HG03159 (cell line): ENCODE data around the gene ARAP2.
"Not testable (repeated sequence)": the region's sequence is repeated elsewhere in the genome, so short reads cannot be mapped to it uniquely, and the experiment has no call there.

ENCODE experiments used
- ATAC-seq: cut with Tn5 transposase; IDR thresholded peaks from one replicate; pipeline ENCODE4 v1.9.1; 2021; ENCODE audit warnings: mild to moderate bottlenecking, moderate library complexity; ENCODE audit not compliant: unreplicated experiment

Gene ARAP2

GRCh38 chr4:36187723-36188333 is 56.5 kb downstream of the ARAP2 start:
- no peak for ATAC-seq

GRCh38 chr4:36183665-36184393 is 60.5 kb downstream of the ARAP2 start:
- no peak for ATAC-seq

- no peak for ATAC-seq
Observed at GRCh38 chr4:36183232-36183631, 61.1 kb downstream of the ARAP2 start.

DNA sequence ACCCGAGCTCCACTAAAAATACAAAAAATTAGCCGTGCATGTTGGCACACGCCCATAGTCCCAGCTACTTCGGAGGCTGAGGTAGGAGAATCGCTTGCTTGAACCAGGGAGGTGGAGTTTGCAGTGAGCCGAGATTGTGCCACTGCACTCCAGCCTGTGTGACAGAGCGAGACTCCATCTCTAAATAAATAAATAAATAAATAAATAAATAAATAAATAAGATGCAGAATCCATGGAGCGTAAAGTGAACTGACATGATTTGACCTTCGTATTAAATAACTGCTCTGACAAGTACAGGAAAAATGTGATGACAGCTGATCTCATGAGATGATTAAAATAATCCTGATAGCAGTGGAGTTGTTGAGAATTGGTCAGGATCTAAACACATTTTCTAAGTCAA is 62.0 kb downstream of the ARAP2 start:
- not testable (repeated sequence) for ATAC-seq

DNA sequence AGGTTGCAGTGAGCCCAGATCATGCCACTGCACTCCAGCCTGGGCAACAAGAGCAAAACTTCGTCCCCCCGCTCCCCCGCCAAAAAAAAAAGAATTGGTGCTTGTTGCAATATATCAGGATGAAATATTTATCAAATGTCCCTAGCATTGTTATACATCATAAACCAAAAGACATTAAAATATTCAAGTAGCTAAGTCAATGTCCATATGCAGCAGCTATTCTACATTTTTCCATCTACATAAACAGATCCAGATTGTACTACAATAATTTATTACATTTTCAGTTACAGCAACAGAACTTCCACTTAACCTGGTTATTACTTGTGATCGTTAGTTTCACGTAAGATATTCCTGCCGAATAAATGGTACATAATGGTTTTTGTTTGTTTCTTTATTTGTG is 64.1 kb downstream of the ARAP2 start:
- ATAC-seq, result no peak

GRCh38 chr4:36178484-36178883 is 65.8 kb downstream of the ARAP2 start:
- no peak for ATAC-seq

GRCh38 chr4:36177946-36178345 is 66.4 kb downstream of the ARAP2 start:
- no peak for ATAC-seq

- no peak for ATAC-seq
Observed at GRCh38 chr4:36174570-36174969, 69.7 kb downstream of the ARAP2 start.

GRCh38 chr4:36173905-36174304 is 70.4 kb downstream of the ARAP2 start:
- ATAC-seq, result no peak

DNA sequence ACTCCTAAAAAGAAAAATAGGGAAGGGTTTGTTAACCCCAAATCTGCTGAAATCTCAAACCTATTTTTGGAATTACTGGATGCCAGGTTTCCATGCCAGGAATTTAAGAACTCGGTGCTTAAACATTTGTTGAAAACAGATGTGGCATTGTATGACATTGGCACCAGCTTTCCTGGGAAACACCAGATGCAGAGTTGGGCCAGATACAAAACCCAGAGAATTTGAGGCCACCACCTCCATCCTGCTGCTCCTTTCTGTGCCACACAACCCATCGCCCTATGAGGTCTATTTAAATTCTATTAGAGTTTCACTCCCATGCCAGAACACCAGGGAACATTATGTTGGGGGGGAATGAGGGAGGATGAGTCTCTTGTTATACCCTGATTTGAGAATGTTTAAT is 71.7 kb downstream of the ARAP2 start:
- ATAC-seq, result no peak

- ATAC-seq, result no peak
Observed at GRCh38 chr4:36168127-36168878, 76.0 kb downstream of the ARAP2 start.

- ATAC-seq, result no peak
Observed at GRCh38 chr4:36165631-36166005, 78.7 kb downstream of the ARAP2 start.

DNA sequence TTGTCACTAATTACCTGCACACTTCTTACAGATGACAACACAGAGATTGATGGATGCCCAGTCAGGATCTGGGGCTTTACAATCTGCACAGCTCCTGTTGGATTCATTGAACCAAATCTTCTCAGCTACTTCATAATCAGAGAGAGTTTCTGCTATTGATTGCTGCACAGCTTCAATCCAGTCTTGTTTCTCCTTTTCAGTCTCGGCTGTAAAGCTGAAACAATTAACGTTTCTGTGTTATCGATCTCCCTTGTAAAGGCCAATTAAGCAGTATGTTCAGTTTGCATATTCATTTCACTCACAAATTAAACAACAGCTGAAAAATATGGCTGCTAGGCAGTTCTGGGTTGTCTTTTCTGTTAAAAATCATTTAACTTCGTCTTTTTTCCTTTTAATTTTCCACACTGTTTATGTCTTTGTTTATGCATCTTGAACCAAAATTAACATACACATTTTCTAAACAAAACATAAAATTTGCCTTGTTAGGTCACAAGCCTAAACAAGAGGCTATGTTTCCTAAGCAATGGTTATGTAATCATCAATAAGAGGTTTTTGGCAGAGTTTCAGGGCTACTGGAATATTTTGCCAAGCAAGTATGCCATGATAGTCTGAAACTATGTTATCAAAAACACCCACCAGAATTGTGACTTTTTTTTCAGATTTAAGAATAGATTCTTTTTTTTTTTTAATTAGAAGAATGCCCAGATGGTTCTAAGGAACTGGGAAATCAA is 79.2 kb downstream of the ARAP2 start:
- no peak for ATAC-seq

DNA sequence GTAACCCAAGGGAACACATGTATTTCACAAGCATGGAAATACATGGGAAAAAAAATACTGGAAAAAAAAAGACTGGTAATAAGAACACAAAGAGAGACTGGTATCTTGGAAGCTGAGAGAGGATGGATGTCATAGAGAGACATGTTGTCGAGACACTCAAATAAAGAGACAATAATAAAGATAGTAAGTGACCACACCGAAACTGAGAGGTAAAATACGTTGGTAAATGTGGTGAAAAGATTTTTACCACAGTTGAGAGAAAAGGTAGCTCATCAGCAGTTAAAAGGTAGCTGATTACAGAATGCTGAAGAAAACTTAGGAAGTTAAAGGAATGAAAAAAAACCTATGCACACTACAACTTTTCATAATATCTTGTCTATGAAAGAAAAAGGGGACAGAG is 81.1 kb downstream of the ARAP2 start:
- ATAC-seq, result no peak

- ATAC-seq, result no peak
Observed at GRCh38 chr4:36159208-36159607, 85.1 kb downstream of the ARAP2 start.

- no peak for ATAC-seq
Observed at GRCh38 chr4:36152735-36153134, 91.6 kb downstream of the ARAP2 start.

DNA sequence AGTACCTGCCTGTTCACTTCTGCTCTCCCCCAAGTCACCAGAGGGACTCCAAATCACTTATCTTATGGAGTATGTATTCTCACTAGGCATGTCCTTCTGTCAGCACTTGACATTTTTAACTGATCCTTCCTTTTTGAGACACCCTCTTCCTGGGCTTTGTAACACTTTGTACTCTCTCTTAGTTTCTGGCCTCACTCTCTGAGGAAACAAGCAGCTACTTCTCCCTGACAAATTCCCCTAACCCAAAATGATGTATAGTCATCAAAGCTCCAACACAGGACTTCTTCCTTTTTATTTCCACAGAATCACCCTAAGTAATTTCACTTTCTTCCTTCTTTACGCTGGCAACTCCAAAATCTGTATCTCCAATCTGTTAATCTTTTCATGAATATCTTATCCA is 101.8 kb downstream of the ARAP2 start:
- no peak for ATAC-seq

- ATAC-seq, result no peak
Observed at GRCh38 chr4:36141186-36141585, 103.1 kb downstream of the ARAP2 start.

DNA sequence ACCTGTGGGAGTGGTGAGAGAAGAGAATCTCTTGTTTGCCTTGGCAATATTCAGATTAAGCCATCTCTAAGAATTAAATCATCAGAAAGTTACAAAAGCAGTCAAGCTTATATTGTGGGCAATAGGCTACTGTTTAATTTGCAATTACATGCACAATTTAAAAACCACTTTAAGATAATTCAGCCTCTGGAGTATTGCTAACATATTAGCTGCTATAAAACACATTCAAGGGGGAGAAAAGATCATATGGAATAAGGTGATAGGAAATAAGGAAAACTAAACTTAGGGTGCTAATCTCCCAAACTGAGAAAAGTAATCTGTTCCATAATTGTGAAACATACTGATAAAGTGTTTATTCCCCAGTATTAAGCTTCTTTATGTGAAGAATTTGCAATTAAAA is 103.9 kb downstream of the ARAP2 start:
- no peak for ATAC-seq

GRCh38 chr4:36138220-36138619 is 106.1 kb downstream of the ARAP2 start:
- ATAC-seq, result no peak

- no peak for ATAC-seq
Observed at GRCh38 chr4:36137336-36137735, 107.0 kb downstream of the ARAP2 start.
